ENCODE measurements around the gene PANK4. TPM values are rescaled to one million over a fixed set of nuclear protein-coding genes. Genes with fewer than 3 reads are reported as not detected.

PANK4 gene
- total RNA-seq, 1 experiment from 2014 or later, result 32.2 TPM

- H3K27ac Mint-ChIP-seq, result peak overlapping the region in 1 of 3 experiments; percentile 82; a peak in 2 of 7 replicates
- Histone ChIP-seq H3K9ac (ENCODE audit: extremely low read depth, insufficient read length, low read length) (no peak overlapping the region), H3K27me3 (ENCODE audit: insufficient read depth, low read length) (no peaks in the 10 kb centered on the region; the same call in 1 of the 2 replicates), H2BK120ac (ENCODE audit: low read depth, low read length, poor library complexity, severe bottlenecking) (no peak overlapping the region), H2BK12ac (ENCODE audit: insufficient read length, low read depth, low read length) (no peak overlapping the region), H3K14ac (ENCODE audit: insufficient read depth, low read length) (no peak overlapping the region), H3T11ph (ENCODE audit: low read length) (no peak overlapping the region), H3K18ac (ENCODE audit: insufficient read length, low read depth, low read length) (peak overlapping the region; percentile 75), H3K23me2 (ENCODE audit: insufficient read length, low read depth, low read length, poor library complexity, severe bottlenecking) (peaks cover 12% of the 10 kb centered on the region), H4K5ac (ENCODE audit: insufficient read length, low read depth, low read length) (no peak overlapping the region), H3K4ac (ENCODE audit: low read depth, low read length) (no peak overlapping the region), H3K4me2 (ENCODE audit: insufficient read depth, insufficient read length, low read length) (peak overlapping the region; percentile 74), H3K23ac (ENCODE audit: insufficient read length, low read depth, low read length) (no peak overlapping the region), H3K27ac (ENCODE audit: insufficient read length, low read depth, low read length) (no peak overlapping the region), H4K20me1 (ENCODE audit: control insufficient read depth, insufficient read depth, insufficient read length) (no peaks in the 10 kb centered on the region), H4K8ac (replicated peaks; ENCODE audit: insufficient read length, low read depth, low read length) (no peak overlapping the region), H2BK15ac (ENCODE audit: low read depth, low read length) (no peak overlapping the region), H3K79me2 (ENCODE audit: insufficient read depth, low read length) (no peaks in the 10 kb centered on the region), H2AK5ac (ENCODE audit: insufficient read length, low read length) (no peak overlapping the region), H2AFZ (ENCODE audit: low read length) (no peak overlapping the region), H3K9me3 (ENCODE audit: control insufficient read depth, low read depth, low read length) (no peaks in the 10 kb centered on the region), H2BK5ac (ENCODE audit: insufficient read length, low read length) (no peak overlapping the region), H3K56ac (ENCODE audit: insufficient read length, low read depth, low read length) (no peak overlapping the region), H3K79me1 (ENCODE audit: insufficient read depth, low read depth, low read length, poor library complexity, severe bottlenecking) (no peaks in the 10 kb centered on the region), H3K4me1 (ENCODE audit: insufficient read depth, low read length) (no peaks in the 10 kb centered on the region; the same call in 1 of the 2 replicates), H2BK20ac (ENCODE audit: low read depth, low read length, poor library complexity, severe bottlenecking) (no peak overlapping the region), H4K91ac (ENCODE audit: insufficient read length, low read depth, low read length) (no peak overlapping the region)
- no peaks in the 10 kb centered on the region for H3K36me3 Mint-ChIP-seq (ENCODE audit: insufficient read depth in 1 of 3, low read depth in 3 of 3)
- TF ChIP-seq, protein P1, sequence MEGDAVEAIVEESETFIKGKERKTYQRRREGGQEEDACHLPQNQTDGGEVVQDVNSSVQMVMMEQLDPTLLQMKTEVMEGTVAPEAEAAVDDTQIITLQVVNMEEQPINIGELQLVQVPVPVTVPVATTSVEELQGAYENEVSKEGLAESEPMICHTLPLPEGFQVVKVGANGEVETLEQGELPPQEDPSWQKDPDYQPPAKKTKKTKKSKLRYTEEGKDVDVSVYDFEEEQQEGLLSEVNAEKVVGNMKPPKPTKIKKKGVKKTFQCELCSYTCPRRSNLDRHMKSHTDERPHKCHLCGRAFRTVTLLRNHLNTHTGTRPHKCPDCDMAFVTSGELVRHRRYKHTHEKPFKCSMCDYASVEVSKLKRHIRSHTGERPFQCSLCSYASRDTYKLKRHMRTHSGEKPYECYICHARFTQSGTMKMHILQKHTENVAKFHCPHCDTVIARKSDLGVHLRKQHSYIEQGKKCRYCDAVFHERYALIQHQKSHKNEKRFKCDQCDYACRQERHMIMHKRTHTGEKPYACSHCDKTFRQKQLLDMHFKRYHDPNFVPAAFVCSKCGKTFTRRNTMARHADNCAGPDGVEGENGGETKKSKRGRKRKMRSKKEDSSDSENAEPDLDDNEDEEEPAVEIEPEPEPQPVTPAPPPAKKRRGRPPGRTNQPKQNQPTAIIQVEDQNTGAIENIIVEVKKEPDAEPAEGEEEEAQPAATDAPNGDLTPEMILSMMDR (conservative IDR thresholded peaks at IDR 0.05), result no peak
- H3K4me3 Mint-ChIP-seq, result peak overlapping the region; percentile 61 to 84
- H3K27me3 Mint-ChIP-seq (ENCODE audit: low read depth), result peaks cover 2% of the 10 kb centered on the region
- no peak for DNase-seq
- H3K4me1 Mint-ChIP-seq, result peaks cover 10 to 27% of the 10 kb centered on the region in 2 experiments
- no peaks in the 10 kb centered on the region for H3K9me3 Mint-ChIP-seq
- no CpG with 5 or more reads among the region's 27 CpGs for WGBS (ENCODE audit: extremely low coverage, insufficient read length, low lambda C conversion rate)
These were observed 21.0 kb upstream of the PANK4 start for GRCh38 chr1:2547210-2548067.
